GM12878 (cell line): ENCODE results near the gene COL4A4. TPM values are rescaled to one million over a fixed set of nuclear protein-coding genes. Genes with fewer than 3 reads are reported as not detected.

Source experiments
- ATAC-seq: fragments of 200-7000 bp; cut with Tn5 transposase; 3 replicates; pipeline ENCODE4 v1.9.1; 2020; ENCODE audit warnings: mild to moderate bottlenecking, moderate library complexity
- BruUV-seq: library from RNA; stranded (reverse); fragments of 400-500 nt; replicated peaks from 2 replicates; lab custom pipeline; 2021; lab: Mats Ljungman, UMichigan
- CTCF ChIA-PET: fragments of 300-600 bp; sonication (Branson Sonifier 250); formaldehyde crosslinking; extraction: SDS; loops from one replicate; lab custom pipeline; 2021; ENCODE audit warnings: inconsistent platforms; lab: Yijun Ruan, JAX
- POLR2A ChIA-PET: fragments of 350-600 bp; formaldehyde crosslinking; extraction: SDS; loops from one replicate; lab custom pipeline; 2021; ENCODE audit warnings: inconsistent platforms; lab: Charles Lee
- RAD21 ChIA-PET: fragments of 300-600 bp; sonication (Branson Sonifier 250); formaldehyde crosslinking; loops from one replicate; lab custom pipeline; 2023; ENCODE audit warnings: antibody characterized with exemption; ENCODE audit not compliant: unreplicated experiment; lab: Charles Lee
- SMC1A ChIA-PET: fragments of 300-600 bp; sonication (Branson Sonifier 250); formaldehyde crosslinking; loops from one replicate; lab custom pipeline; 2023; ENCODE audit not compliant: unreplicated experiment, uncharacterized antibody; lab: Charles Lee
- DNase-seq: peaks from one replicate; pipeline ENCODE4 v3.0.0-alpha.2; 2011; ENCODE audit warnings: low read depth, low spot score
- FAIRE-seq: peaks from 3 replicates; lab custom pipeline; 2011; peaks lifted over from hg19 to GRCh38; lab: Jason Lieb, UNC
- H2AFZ ChIP-seq: 2 replicates; pipeline ENCODE4 v1.6.0; 2011; ENCODE audit warnings: low read depth, low read length, control low read depth; ENCODE audit not compliant: control insufficient read depth
- H3K27ac ChIP-seq: 2 replicates; pipeline ENCODE4 v1.5.1; 2011; ENCODE audit warnings: control low read depth; ENCODE audit not compliant: control insufficient read depth, insufficient read depth
- H3K27me3 ChIP-seq, 2 experiments: replicated peaks in 1 of 2; 2 replicates each; pipeline versions ENCODE4 v1.6.0 to v1.6.1; 2011; ENCODE audit warnings: low read length in 1 of 2; ENCODE audit not compliant: control insufficient read depth in 2 of 2, insufficient read depth in 2 of 2
- H3K36me3 ChIP-seq, 2 experiments: 2 replicates each; pipeline ENCODE4 v1.5.1; 2011; ENCODE audit warnings: low read length in 1 of 2; ENCODE audit not compliant: control insufficient read depth in 2 of 2, insufficient read depth in 2 of 2
- H3K4me1 ChIP-seq: 2 replicates; pipeline ENCODE4 v1.6.1; 2011; ENCODE audit warnings: mild to moderate bottlenecking, low read length, moderate library complexity, mixed read lengths; ENCODE audit not compliant: control insufficient read depth, insufficient read depth
- H3K4me2 ChIP-seq: 2 replicates; pipeline ENCODE4 v1.6.0; 2011; ENCODE audit warnings: control low read depth; ENCODE audit not compliant: control insufficient read depth, insufficient read depth
- H3K4me3 ChIP-seq: fragments of 200-600 bp; sonication (generic); 2 replicates; pipeline ENCODE4 v1.5.1; 2016
- H3K79me2 ChIP-seq: 2 replicates; pipeline ENCODE4 v1.6.0; 2011; ENCODE audit warnings: low read length; ENCODE audit not compliant: control insufficient read depth, insufficient read depth
- H3K9ac ChIP-seq: 2 replicates; pipeline ENCODE4 v1.8.0; 2011; ENCODE audit warnings: low read length, control low read depth, mixed read lengths; ENCODE audit not compliant: control insufficient read depth, insufficient read depth
- H3K9me3 ChIP-seq: replicated peaks from 3 replicates; pipeline ENCODE4 v1.5.1; 2011; ENCODE audit warnings: mild to moderate bottlenecking, low read length; ENCODE audit not compliant: control insufficient read depth, insufficient read depth
- H4K20me1 ChIP-seq: 2 replicates; pipeline ENCODE4 v1.6.0; 2011; ENCODE audit not compliant: control insufficient read depth, insufficient read depth
- KLF5 ChIP-seq: fragments of 450-650 bp; IDR thresholded peaks from 2 replicates; pipeline ENCODE4 v1.6.1; 2014; ENCODE audit warnings: mild to moderate bottlenecking; ENCODE audit not compliant: partially characterized antibody
- MEF2B ChIP-seq: fragments of 450-650 bp; IDR thresholded peaks from 2 replicates; pipeline ENCODE4 v1.6.1; 2018; ENCODE audit warnings: mild to moderate bottlenecking, moderate library complexity; ENCODE audit not compliant: partially characterized antibody, poor library complexity, severe bottlenecking
- MTA2 ChIP-seq: fragments of 450-650 bp; IDR thresholded peaks from 2 replicates; pipeline ENCODE4 v1.6.1; 2016; ENCODE audit warnings: low read depth, mild to moderate bottlenecking, moderate library complexity
- MYC ChIP-seq: IDR thresholded peaks from 2 replicates; pipeline ENCODE4 v1.6.1; 2011; ENCODE audit warnings: mild to moderate bottlenecking, low read length, moderate library complexity, inconsistent platforms; ENCODE audit not compliant: insufficient read depth, insufficient replicate concordance, insufficient read length, severe bottlenecking
- NFXL1 ChIP-seq: fragments of 450-650 bp; IDR thresholded peaks from 2 replicates; pipeline ENCODE4 v1.6.1; 2017; ENCODE audit warnings: antibody characterized with exemption, mild to moderate bottlenecking, borderline replicate concordance
- RAD21 ChIP-seq: IDR thresholded peaks from 2 replicates; pipeline ENCODE4 v1.6.1; 2011; ENCODE audit warnings: mild to moderate bottlenecking, low read depth, low read length, moderate library complexity; ENCODE audit not compliant: insufficient read depth
- RCOR1 ChIP-seq: conservative IDR thresholded peaks from 2 replicates; pipeline ENCODE4 v1.6.1; 2012; ENCODE audit warnings: low read depth, low read length, improper control_type of control experiment
- RELA ChIP-seq: fragments of 450-650 bp; IDR thresholded peaks from 2 replicates; pipeline ENCODE4 v1.8.0; 2014; ENCODE audit warnings: borderline replicate concordance; ENCODE audit not compliant: partially characterized antibody
- SMAD5 ChIP-seq: IDR thresholded peaks from 2 replicates; pipeline ENCODE4 v1.6.1; 2016; ENCODE audit warnings: antibody characterized with exemption, low read depth
- SMC3 ChIP-seq: IDR thresholded peaks from 2 replicates; pipeline ENCODE4 v1.6.1; 2011; ENCODE audit warnings: low read length, improper control_type of control experiment, borderline replicate concordance
- TBL1XR1 ChIP-seq: IDR thresholded peaks from 2 replicates; pipeline ENCODE4 v1.6.1; 2012; ENCODE audit warnings: low read depth, low read length, improper control_type of control experiment
- ZBTB4 ChIP-seq: fragments of 450-650 bp; formaldehyde crosslinking; IDR thresholded peaks from 2 replicates; pipeline ENCODE4 v1.4.0; 2022; ENCODE audit warnings: mild to moderate bottlenecking, moderate library complexity
- ZNF217 ChIP-seq: fragments of 450-650 bp; IDR thresholded peaks from 2 replicates; pipeline ENCODE4 v1.6.1; 2017; ENCODE audit warnings: antibody characterized with exemption, mild to moderate bottlenecking
- ZNF622 ChIP-seq: fragments of 450-650 bp; IDR thresholded peaks from 2 replicates; pipeline ENCODE4 v1.6.1; 2017; ENCODE audit warnings: mild to moderate bottlenecking, inconsistent platforms
- ZZZ3 ChIP-seq: IDR thresholded peaks from 2 replicates; pipeline ENCODE4 v1.6.1; 2011; ENCODE audit warnings: low read depth; ENCODE audit not compliant: control insufficient read depth, insufficient read length
- WGBS: methylation state at CpG from one replicate; pipeline ENCODE4 v1.1.6; 2016; ENCODE audit warnings: low lambda C conversion rate; ENCODE audit not compliant: insufficient replicate concordance, insufficient coverage; ENCODE audit errors: missing lambda C conversion rate; 5-methylcytosine and 5-hydroxymethylcytosine counted together
- in situ Hi-C: fragments of 300-500 bp; cut with MboI; formaldehyde crosslinking; loops from 9 replicates; pipeline ENCODE4 v1.14.3; 2018; ENCODE audit warnings: mixed read lengths
- intact Hi-C: fragments of 100-400 bp; cut with micrococcal nuclease; formaldehyde crosslinking; loops from one replicate; pipeline ENCODE4 v1.14.2; 2022; ENCODE audit not compliant: unreplicated experiment
- polyA plus RNA-seq, 11 experiments: library from polyadenylated mRNA; depleted of rRNA in 4 of 11; unstranded in 6 of 11; stranded (reverse) in 5 of 11; fragments of >200 nt; fragmentation: Nextera tagmentation in 4 of 11; fragmentation: Illumina TruSeq in 1 of 11; extraction: Ambion mirVana in 4 of 11; extraction: Trizol in 1 of 11; gene quantifications; 1 replicate in 1 of 11; 2 replicates in 10 of 11; pipeline versions ENCODE4 v1.2.1 to v1.2.3, GENCODE V29; 2011 to 2016; ENCODE audit warnings: inconsistent platforms in 2 of 11, missing spikeins in 2 of 11, low read depth in 1 of 11
- total RNA-seq, 4 experiments: library from RNA; depleted of rRNA in 3 of 4; stranded (reverse); fragments of >200 nt in 3 of 4; fragmentation: Illumina TruSeq in 1 of 4; extraction: Trizol in 1 of 4; gene quantifications; 2 replicates each; pipeline versions ENCODE4 v1.2.1 to v1.2.3, GENCODE V29; 2013 to 2021
- TF ChIP-seq, protein P1 (sequence below): IDR thresholded peaks from 2 replicates; pipeline ENCODE4 v1.6.1; 2012; ENCODE audit warnings: improper control_type of control experiment, low read depth, low read length; ENCODE audit not compliant: insufficient replicate concordance

Gene COL4A4
- total and polyA plus RNA-seq, 10 of the 15 experiments (the other 5 are each of a cell fraction or from before 2014, with no cell fraction given), result 0.19 to 4.0 (median 2.1) TPM

- ChIA-PET RAD21 (no interaction called here), POLR2A (no interaction called here), SMC1A (no interaction called here), CTCF (no interaction called here)
- Histone ChIP-seq H3K9ac (no peak overlapping the region), H3K4me3 (no peak overlapping the region), H3K27ac (no peak overlapping the region), H3K9me3 (no peaks in the 10 kb centered on the region), H3K79me2 (no peaks in the 10 kb centered on the region), H3K36me3 (no peaks in the 10 kb centered on the region), H3K27me3 (no peaks in the 10 kb centered on the region), H3K4me1 (no peaks in the 10 kb centered on the region), H3K4me2 (no peak overlapping the region), H2AFZ (no peak overlapping the region), H4K20me1 (no peaks in the 10 kb centered on the region)
- ATAC-seq (no peak), DNase-seq (no peak), FAIRE-seq (no peak)
- in situ Hi-C loops (no loop called here), intact Hi-C loops (no loop called here)
- WGBS, result 91% methylated on average over 5 of the region's 5 CpGs
- BruUV-seq, result no TSS peak
- TF ChIP-seq TBL1XR1, result no peak
- no peak for TF ChIP-seq RAD21
- no peak for TF ChIP-seq RCOR1
- TF ChIP-seq ZNF622, result no peak
- no peak for TF ChIP-seq SMC3
- TF ChIP-seq ZZZ3, result no peak
- no peak for TF ChIP-seq NFXL1
- TF ChIP-seq, protein P1, sequence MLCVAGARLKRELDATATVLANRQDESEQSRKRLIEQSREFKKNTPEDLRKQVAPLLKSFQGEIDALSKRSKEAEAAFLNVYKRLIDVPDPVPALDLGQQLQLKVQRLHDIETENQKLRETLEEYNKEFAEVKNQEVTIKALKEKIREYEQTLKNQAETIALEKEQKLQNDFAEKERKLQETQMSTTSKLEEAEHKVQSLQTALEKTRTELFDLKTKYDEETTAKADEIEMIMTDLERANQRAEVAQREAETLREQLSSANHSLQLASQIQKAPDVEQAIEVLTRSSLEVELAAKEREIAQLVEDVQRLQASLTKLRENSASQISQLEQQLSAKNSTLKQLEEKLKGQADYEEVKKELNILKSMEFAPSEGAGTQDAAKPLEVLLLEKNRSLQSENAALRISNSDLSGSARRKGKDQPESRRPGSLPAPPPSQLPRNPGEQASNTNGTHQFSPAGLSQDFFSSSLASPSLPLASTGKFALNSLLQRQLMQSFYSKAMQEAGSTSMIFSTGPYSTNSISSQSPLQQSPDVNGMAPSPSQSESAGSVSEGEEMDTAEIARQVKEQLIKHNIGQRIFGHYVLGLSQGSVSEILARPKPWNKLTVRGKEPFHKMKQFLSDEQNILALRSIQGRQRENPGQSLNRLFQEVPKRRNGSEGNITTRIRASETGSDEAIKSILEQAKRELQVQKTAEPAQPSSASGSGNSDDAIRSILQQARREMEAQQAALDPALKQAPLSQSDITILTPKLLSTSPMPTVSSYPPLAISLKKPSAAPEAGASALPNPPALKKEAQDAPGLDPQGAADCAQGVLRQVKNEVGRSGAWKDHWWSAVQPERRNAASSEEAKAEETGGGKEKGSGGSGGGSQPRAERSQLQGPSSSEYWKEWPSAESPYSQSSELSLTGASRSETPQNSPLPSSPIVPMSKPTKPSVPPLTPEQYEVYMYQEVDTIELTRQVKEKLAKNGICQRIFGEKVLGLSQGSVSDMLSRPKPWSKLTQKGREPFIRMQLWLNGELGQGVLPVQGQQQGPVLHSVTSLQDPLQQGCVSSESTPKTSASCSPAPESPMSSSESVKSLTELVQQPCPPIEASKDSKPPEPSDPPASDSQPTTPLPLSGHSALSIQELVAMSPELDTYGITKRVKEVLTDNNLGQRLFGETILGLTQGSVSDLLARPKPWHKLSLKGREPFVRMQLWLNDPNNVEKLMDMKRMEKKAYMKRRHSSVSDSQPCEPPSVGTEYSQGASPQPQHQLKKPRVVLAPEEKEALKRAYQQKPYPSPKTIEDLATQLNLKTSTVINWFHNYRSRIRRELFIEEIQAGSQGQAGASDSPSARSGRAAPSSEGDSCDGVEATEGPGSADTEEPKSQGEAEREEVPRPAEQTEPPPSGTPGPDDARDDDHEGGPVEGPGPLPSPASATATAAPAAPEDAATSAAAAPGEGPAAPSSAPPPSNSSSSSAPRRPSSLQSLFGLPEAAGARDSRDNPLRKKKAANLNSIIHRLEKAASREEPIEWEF, result no peak
- no peak for TF ChIP-seq MTA2
- no peak for TF ChIP-seq ZNF217
- TF ChIP-seq KLF5, result no peak
- no peak for TF ChIP-seq RELA
- TF ChIP-seq MEF2B, result no peak
- TF ChIP-seq SMAD5, result no peak
- no peak for TF ChIP-seq ZBTB4 (CRISPR knock-in tag)
- TF ChIP-seq MYC, result no peak
Measured at GRCh38 chr2:227058888-227059399, 105.1 kb downstream of the COL4A4 start.
